NCI-H510A treated with DMSO at 0.1 percent for 48 hours (cell line): Measurements from ENCODE around the gene ALDH2.
"Not testable (repeated sequence)": the region's sequence is repeated elsewhere in the genome, so short reads cannot be mapped to it uniquely, and the experiment has no call there.

Experiments used
- DNase-seq: peaks from one replicate; lab custom pipeline; 2025; lab: John Stamatoyannopoulos, UW

ALDH2 gene

GRCh38 chr12:111766608-111767361 is at the start of gene ALDH2:
Gene ALDH2, plus strand, starts transcription at chr12:111766933. Its CDS starts 50 bp downstream, at chr12:111766983.
- DNase-seq, result peak; percentile 47

- DNase-seq, result not testable (repeated sequence)
These were observed 47.4 kb upstream of the ALDH2 start for GRCh38 chr12:111719316-111719715.

- no peak for DNase-seq
These were observed 46.3 kb upstream of the ALDH2 start for GRCh38 chr12:111720457-111720856.

GRCh38 chr12:111723646-111724360 is 42.9 kb upstream of the ALDH2 start:
- DNase-seq, result not testable (repeated sequence)

- no peak for DNase-seq
These were observed 37.9 kb upstream of the ALDH2 start for GRCh38 chr12:111728795-111729194.

GRCh38 chr12:111730420-111730819 is 36.3 kb upstream of the ALDH2 start:
- DNase-seq, result no peak

- no peak for DNase-seq
These were observed 33.9 kb upstream of the ALDH2 start for GRCh38 chr12:111732786-111733185.

- DNase-seq, result no peak
These were observed 33.3 kb upstream of the ALDH2 start for GRCh38 chr12:111733340-111733915.

- not testable (repeated sequence) for DNase-seq
These were observed 27.2 kb upstream of the ALDH2 start for GRCh38 chr12:111739524-111739923.

- DNase-seq, result no peak
These were observed 25.4 kb upstream of the ALDH2 start for GRCh38 chr12:111741235-111741812.

- no peak for DNase-seq
These were observed 21.5 kb upstream of the ALDH2 start for GRCh38 chr12:111745211-111745610.

- DNase-seq, result no peak
These were observed 19.4 kb upstream of the ALDH2 start for GRCh38 chr12:111747333-111747732.

GRCh38 chr12:111748151-111748672 is 18.5 kb upstream of the ALDH2 start:
- no peak for DNase-seq

GRCh38 chr12:111748867-111749266 is 17.9 kb upstream of the ALDH2 start:
- DNase-seq, result no peak

- DNase-seq, result no peak
These were observed 17.3 kb upstream of the ALDH2 start for GRCh38 chr12:111749391-111749790.

GRCh38 chr12:111753144-111753881 is 13.4 kb upstream of the ALDH2 start:
- no peak for DNase-seq

GRCh38 chr12:111754671-111755070 is 12.1 kb upstream of the ALDH2 start:
- DNase-seq, result no peak

GRCh38 chr12:111756196-111756595 is 10.5 kb upstream of the ALDH2 start:
- DNase-seq, result no peak

GRCh38 chr12:111756681-111757080 is 10.1 kb upstream of the ALDH2 start:
- no peak for DNase-seq

GRCh38 chr12:111757361-111758119 is 9.2 kb upstream of the ALDH2 start:
- no peak for DNase-seq

GRCh38 chr12:111758120-111758561 is 8.6 kb upstream of the ALDH2 start:
- no peak for DNase-seq
